Measurements from ENCODE around the gene ITIH1. TPM values are rescaled to one million over a fixed set of nuclear protein-coding genes. Genes with fewer than 3 reads are reported as not detected.

The ITIH1 gene
- total RNA-seq, 4 donors from 2014 or later, result 0.34 to 1.5 TPM; not detected in 2

GRCh38 chr3:52830535-52831258 is 53.3 kb downstream of the ITIH1 start, which contains the start of gene ITIH4:
TSS of gene ITIH4 (minus strand) at chr3:52830672. CDS start at chr3:52830642, 30 bp downstream.
- TF ChIP-seq, protein P1, sequence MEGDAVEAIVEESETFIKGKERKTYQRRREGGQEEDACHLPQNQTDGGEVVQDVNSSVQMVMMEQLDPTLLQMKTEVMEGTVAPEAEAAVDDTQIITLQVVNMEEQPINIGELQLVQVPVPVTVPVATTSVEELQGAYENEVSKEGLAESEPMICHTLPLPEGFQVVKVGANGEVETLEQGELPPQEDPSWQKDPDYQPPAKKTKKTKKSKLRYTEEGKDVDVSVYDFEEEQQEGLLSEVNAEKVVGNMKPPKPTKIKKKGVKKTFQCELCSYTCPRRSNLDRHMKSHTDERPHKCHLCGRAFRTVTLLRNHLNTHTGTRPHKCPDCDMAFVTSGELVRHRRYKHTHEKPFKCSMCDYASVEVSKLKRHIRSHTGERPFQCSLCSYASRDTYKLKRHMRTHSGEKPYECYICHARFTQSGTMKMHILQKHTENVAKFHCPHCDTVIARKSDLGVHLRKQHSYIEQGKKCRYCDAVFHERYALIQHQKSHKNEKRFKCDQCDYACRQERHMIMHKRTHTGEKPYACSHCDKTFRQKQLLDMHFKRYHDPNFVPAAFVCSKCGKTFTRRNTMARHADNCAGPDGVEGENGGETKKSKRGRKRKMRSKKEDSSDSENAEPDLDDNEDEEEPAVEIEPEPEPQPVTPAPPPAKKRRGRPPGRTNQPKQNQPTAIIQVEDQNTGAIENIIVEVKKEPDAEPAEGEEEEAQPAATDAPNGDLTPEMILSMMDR (IDR thresholded peaks at IDR 0.05; ENCODE audit: low read depth), result no peak

DNA sequence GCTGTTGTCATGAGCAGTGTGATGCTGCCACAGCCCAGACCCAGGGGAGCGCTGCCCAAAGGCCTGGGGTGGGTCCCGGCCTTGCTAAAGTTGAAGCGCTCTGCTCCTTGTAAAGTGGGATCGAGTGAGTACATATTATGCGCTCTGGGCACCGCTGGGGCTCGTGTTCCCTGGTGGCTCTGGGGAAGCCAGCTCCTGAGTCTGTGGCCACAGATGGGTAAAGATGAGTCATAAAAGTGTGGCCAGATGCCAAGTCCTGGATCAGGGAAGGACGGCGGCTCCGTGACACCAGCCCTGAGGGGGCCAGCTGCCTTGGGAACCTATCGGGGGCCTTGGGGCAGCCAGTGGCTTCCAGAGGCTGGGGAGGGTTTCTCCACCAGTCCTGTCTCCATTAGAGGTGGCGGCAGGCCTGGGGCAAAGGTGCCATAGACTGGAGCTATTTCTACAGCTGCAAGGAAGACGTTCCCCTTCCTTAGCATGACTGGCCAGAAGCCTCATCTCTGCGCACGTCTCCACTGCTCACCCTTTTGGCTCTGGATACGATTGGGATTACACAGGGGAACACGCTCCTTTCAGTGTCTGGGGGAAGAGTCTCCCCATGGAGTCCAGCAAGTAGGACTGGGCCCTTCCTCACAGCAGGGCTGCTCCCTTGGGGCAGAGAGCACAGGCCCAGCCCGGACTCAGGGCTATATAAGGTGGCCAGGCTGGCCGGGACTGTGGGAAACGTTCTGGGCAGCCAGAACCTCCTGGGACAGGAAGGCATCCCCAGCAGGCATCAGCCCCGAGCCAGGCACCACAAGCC is 54.3 kb downstream of the ITIH1 start:
- TF ChIP-seq, protein P1 (IDR thresholded peaks at IDR 0.05; ENCODE audit: low read depth), result no peak

DNA sequence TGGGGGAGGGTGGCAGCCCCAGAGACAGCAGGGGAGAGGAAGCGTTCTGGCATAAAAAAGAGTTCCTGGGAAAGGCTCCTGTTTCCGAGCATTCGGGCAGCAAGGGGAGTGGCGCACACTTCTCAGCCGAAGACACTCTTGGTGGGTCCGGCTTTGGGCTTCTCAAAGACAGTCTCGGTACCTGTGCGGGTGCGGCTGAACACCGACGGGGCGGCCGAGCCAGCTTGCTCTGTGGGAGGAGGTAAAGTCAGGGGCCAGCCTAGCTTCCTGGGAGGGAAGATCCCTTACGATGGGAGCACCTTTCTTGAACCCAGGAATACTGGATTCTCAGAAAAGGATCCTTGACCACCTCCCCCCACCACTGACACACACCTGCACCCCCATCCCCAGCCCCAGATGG is 55.8 kb downstream of the ITIH1 start:
- TF ChIP-seq, protein P1 (IDR thresholded peaks at IDR 0.05; ENCODE audit: low read depth), result no peak

DNA sequence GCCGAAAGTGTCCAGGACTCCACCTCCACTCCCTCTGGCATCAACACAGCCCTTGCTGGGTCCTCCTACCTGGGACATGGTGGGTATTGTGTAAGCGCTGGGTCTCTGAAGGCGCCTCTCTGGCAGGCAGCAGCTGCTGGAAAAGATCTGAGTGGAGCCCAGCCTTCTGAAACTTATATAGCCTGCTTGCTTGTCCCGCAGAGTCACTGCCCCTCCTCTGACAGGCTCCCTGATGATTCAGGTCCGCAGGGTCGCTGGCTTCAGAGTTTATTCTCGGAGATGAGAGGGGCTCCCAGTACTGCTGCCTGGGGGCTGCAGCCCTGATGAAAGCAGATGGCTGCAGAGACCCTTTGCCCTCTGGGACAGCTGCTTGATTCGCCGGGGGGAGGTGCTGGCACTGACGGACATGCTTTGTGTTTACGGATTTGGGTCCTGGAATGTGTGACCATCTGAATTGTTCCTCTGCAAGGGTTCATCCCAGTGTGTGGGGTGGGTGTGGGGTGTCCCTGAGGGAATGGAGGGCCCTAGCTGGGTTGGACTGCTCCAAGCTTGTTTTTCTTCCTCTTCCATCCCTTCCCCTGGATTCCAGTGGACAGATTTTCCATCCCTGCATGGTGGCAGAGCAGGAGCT is 57.6 kb downstream of the ITIH1 start, which contains the start of gene MUSTN1:
TSS of gene MUSTN1 (minus strand) at position 149 of the 631 bp plus-strand sequence. CDS start at position 78, 71 bp downstream.
- TF ChIP-seq, protein P1 (IDR thresholded peaks at IDR 0.05; ENCODE audit: low read depth), result no peak

- TF ChIP-seq, protein P1 (IDR thresholded peaks at IDR 0.05; ENCODE audit: low read depth), result no peak
Measured at GRCh38 chr3:52835766-52836470, 58.5 kb downstream of the ITIH1 start.

- TF ChIP-seq, protein P1 (IDR thresholded peaks at IDR 0.05; ENCODE audit: low read depth), result no peak
Measured at GRCh38 chr3:52836471-52836845, 59.1 kb downstream of the ITIH1 start.

All from subcutaneous adipose tissue (tissue), 4 donors.